Activated CD4-positive, CD25-positive, alpha-beta regulatory T cell treated with anti-CD3 and anti-CD28 coated beads, Interleukin-2, amount 50 U/mL, for 16 hours (primary cell): ENCODE measurements around the gene UACA.
"Not testable (repeated sequence)": the region's sequence is repeated elsewhere in the genome, so short reads cannot be mapped to it uniquely, and the experiment has no call there.

Experiments used
- DNase-seq: peaks from one replicate; pipeline ENCODE4 v3.0.0-alpha.2; 2020; ENCODE audit warnings: low read depth, low spot score

The UACA gene

GRCh38 chr15:70625438-70625837, 137.9 kb downstream of the UACA start:
- DNase-seq: no peak

- no peak for DNase-seq
These were observed 138.3 kb downstream of the UACA start for GRCh38 chr15:70625011-70625410.

GRCh38 chr15:70618929-70619328, 144.4 kb downstream of the UACA start:
- no peak for DNase-seq

GRCh38 chr15:70617911-70618287, 145.5 kb downstream of the UACA start:
- no peak for DNase-seq

- no peak for DNase-seq
These were observed 146.1 kb downstream of the UACA start for GRCh38 chr15:70617076-70617910.

- DNase-seq: not testable (repeated sequence)
These were observed 147.0 kb downstream of the UACA start for GRCh38 chr15:70616311-70616756.

GRCh38 chr15:70615435-70616310, 147.7 kb downstream of the UACA start:
- DNase-seq: no peak

GRCh38 chr15:70614221-70614620, 149.1 kb downstream of the UACA start:
- DNase-seq: no peak

- no peak for DNase-seq
These were observed 150.1 kb downstream of the UACA start for GRCh38 chr15:70613271-70613670.

- no peak for DNase-seq
These were observed 152.1 kb downstream of the UACA start for GRCh38 chr15:70611286-70611685.

- no peak for DNase-seq
These were observed 152.8 kb downstream of the UACA start for GRCh38 chr15:70610541-70610940.

- no peak for DNase-seq
These were observed 153.5 kb downstream of the UACA start for GRCh38 chr15:70609889-70610288.

GRCh38 chr15:70608144-70608543, 155.2 kb downstream of the UACA start:
- DNase-seq: no peak

- no peak for DNase-seq
These were observed 157.6 kb downstream of the UACA start for GRCh38 chr15:70605606-70606410.

- DNase-seq: no peak
These were observed 158.6 kb downstream of the UACA start for GRCh38 chr15:70604666-70605315.
